HepG2 (cell line): ENCODE data around the gene FAM90A1.
"Not testable (repeated sequence)": the region's sequence is repeated elsewhere in the genome, so short reads cannot be mapped to it uniquely, and the experiment has no call there.

ENCODE experiments used
- ETS1 ChIP-seq: sonication (generic); formaldehyde crosslinking; IDR thresholded peaks from 2 replicates; pipeline ENCODE4 v1.4.0; 2020; ENCODE audit warnings: missing genetic modification reagents
- FOXA3 ChIP-seq: IDR thresholded peaks from 2 replicates; pipeline ENCODE4 v1.6.1; 2016; ENCODE audit warnings: missing genetic modification reagents, missing compliant biosample characterization
- KDM6A ChIP-seq: IDR thresholded peaks from 2 replicates; pipeline ENCODE4 v1.6.1; 2016; ENCODE audit warnings: low read depth
- PPARG ChIP-seq: conservative IDR thresholded peaks from 2 replicates; pipeline ENCODE4 v1.6.1; 2016; ENCODE audit warnings: missing biosample characterization, missing genetic modification reagents
- ZNF800 ChIP-seq: sonication (generic); formaldehyde crosslinking; IDR thresholded peaks from 2 replicates; pipeline ENCODE4 v1.4.0; 2020; ENCODE audit warnings: missing genetic modification reagents
- ZZZ3 ChIP-seq: sonication (generic); formaldehyde crosslinking; IDR thresholded peaks from 2 replicates; pipeline ENCODE4 v1.4.0; 2020; ENCODE audit warnings: missing genetic modification reagents, mild to moderate bottlenecking, borderline replicate concordance
- TF ChIP-seq, protein P1 (sequence below): IDR thresholded peaks from 2 replicates; pipeline ENCODE4 v1.6.1; 2016; ENCODE audit warnings: missing genetic modification reagents, missing compliant biosample characterization
- TF ChIP-seq, protein P2 (sequence below): sonication (generic); formaldehyde crosslinking; IDR thresholded peaks from 2 replicates; pipeline ENCODE4 v1.5.0; 2020; ENCODE audit warnings: mild to moderate bottlenecking, missing genetic modification reagents, moderate library complexity

DNA sequence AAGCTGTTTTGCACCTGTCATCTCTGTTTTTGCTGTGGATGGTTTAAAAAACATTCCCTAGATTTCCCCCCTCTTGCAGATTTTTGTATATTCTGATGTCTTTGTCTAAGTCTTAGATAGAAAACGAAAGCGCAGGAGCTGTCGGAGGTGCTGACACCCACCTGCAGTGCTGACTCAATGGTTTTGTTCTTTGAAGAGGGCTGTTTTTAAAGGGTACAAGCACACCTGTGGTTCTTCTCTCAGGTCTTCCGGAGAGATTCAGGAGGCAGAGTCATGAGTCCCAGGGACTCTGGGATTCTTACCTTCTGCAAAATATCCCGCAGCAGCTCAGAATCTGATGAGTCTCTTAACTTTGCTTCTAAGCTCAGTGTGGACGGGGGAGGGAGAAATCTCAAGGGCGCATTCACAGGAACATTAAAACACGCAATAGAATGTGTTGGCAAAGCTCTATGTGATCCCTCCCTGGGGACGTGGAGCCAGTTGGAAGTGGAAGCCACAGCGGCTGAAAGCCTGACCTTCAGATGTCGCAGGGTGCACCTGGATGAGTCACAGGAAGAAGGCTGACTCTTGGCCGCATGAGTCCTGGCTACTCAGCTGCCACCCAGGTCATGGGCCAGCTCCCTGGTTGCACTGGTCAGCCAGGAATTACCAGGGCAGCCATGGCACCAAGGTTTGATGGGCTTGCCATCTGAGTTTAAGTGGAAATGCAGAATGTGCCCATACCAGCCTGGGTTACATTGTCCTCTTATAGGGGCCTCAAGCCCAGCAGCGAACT, 13.1 kb upstream of the FAM90A1 start:
- not testable (repeated sequence) for TF ChIP-seq PPARG (CRISPR knock-in tag); KDM6A (CRISPR knock-in tag); ETS1; ZZZ3 (CRISPR knock-in tag); FOXA3 (CRISPR knock-in tag); ZNF800 (CRISPR knock-in tag)
- TF ChIP-seq, protein P1, sequence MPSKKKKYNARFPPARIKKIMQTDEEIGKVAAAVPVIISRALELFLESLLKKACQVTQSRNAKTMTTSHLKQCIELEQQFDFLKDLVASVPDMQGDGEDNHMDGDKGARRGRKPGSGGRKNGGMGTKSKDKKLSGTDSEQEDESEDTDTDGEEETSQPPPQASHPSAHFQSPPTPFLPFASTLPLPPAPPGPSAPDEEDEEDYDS (CRISPR knock-in tag) = not testable (repeated sequence)
- TF ChIP-seq, protein P2, sequence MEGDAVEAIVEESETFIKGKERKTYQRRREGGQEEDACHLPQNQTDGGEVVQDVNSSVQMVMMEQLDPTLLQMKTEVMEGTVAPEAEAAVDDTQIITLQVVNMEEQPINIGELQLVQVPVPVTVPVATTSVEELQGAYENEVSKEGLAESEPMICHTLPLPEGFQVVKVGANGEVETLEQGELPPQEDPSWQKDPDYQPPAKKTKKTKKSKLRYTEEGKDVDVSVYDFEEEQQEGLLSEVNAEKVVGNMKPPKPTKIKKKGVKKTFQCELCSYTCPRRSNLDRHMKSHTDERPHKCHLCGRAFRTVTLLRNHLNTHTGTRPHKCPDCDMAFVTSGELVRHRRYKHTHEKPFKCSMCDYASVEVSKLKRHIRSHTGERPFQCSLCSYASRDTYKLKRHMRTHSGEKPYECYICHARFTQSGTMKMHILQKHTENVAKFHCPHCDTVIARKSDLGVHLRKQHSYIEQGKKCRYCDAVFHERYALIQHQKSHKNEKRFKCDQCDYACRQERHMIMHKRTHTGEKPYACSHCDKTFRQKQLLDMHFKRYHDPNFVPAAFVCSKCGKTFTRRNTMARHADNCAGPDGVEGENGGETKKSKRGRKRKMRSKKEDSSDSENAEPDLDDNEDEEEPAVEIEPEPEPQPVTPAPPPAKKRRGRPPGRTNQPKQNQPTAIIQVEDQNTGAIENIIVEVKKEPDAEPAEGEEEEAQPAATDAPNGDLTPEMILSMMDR = not testable (repeated sequence)
